Stimulated activated CD8-positive, alpha-beta memory T cell treated with anti-CD3 and anti-CD28 coated beads, Interleukin-4, amount 100 ng/mL, for 48 hours (primary cell): ENCODE results near the gene EVC.
"Not testable (repeated sequence)": the region's sequence is repeated elsewhere in the genome, so short reads cannot be mapped to it uniquely, and the experiment has no call there.

ENCODE experiments used
- DNase-seq: peaks from one replicate; pipeline ENCODE4 v3.0.0-alpha.2; 2020

Gene EVC

GRCh38 chr4:5708449-5709206 lies 2.4 kb upstream of the EVC start, which contains the start of gene EVC2:
Gene EVC2 (minus strand): TSS chr4:5708559. CDS start chr4:5708513, 46 bp downstream.
- peak; percentile 64 for DNase-seq

- DNase-seq: no peak
These were observed 1.8 kb upstream of the EVC start for GRCh38 chr4:5709207-5709575.

DNA sequence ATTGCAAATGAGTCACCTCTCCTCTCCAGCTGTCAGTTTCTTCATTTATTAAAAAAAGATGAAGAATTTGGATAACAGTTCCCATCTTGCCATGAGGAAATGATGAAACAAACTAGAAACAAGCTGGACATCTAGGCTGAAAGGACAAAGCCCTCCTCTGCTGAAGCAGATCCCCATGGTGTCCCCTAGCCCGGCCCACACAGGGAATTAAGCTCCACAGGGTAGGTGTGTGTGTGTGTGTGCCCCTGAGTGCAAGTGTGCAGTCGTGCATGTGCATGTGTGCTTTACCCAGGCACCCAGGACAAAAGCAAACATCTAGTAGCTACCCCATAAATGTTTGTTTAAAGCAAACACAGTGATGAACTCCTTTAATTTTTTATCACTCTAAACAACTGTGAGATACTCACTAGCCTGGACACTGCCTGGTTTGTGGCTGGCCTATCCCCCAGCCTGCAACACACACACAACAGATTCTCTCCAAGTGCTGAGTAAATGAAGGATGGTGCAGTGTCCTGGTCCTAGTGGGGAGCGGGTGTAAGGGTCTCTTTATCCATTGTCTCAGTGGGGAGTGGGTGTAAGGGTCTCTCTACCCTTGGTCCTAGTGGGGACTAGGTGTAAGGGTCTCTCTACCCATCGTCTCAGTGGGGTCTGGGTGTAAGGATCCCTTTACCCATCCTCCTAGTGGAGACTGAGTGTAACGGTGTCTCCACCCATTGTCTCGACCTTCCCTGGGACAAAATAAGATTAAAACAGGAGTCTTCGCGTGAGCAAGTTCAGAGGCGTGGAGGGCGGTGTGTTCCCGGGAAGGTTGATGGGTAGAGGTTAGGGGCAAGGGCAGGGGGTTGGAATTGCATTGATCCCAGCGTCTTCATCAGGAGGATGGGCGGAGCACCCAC lies 688 bp upstream of the EVC start:
- no peak for DNase-seq

GRCh38 chr4:5711479-5712184 lies 631 bp downstream of the EVC start:
- peak; percentile 30 for DNase-seq

GRCh38 chr4:5712517-5712916 lies 1.5 kb downstream of the EVC start:
- DNase-seq: peak; percentile 54

- DNase-seq: no peak
These were observed 1.9 kb downstream of the EVC start for GRCh38 chr4:5712931-5713330.

- DNase-seq: no peak
These were observed 2.9 kb downstream of the EVC start for GRCh38 chr4:5713861-5714260.

GRCh38 chr4:5715357-5715756 lies 4.4 kb downstream of the EVC start:
- no peak for DNase-seq

DNA sequence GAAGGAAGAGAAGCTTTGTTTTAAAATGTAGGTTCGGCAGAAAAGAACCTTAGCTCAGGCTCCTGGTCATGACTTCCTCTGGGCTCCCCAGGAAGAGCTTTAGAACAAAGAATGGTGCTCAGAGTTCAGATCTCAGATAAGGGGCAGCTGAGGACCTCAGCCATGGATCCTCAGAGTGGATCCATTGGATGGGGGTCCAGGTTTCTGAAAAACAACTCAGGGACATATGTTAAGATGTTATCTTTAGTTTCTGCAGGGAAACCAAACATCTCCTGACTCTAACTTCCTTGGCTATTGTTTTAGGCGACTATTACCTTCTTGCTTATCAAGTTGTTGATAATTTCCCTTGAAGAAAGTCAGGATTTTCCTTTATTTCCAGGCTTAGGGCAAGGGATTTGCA lies 5.4 kb downstream of the EVC start:
- DNase-seq: no peak

DNA sequence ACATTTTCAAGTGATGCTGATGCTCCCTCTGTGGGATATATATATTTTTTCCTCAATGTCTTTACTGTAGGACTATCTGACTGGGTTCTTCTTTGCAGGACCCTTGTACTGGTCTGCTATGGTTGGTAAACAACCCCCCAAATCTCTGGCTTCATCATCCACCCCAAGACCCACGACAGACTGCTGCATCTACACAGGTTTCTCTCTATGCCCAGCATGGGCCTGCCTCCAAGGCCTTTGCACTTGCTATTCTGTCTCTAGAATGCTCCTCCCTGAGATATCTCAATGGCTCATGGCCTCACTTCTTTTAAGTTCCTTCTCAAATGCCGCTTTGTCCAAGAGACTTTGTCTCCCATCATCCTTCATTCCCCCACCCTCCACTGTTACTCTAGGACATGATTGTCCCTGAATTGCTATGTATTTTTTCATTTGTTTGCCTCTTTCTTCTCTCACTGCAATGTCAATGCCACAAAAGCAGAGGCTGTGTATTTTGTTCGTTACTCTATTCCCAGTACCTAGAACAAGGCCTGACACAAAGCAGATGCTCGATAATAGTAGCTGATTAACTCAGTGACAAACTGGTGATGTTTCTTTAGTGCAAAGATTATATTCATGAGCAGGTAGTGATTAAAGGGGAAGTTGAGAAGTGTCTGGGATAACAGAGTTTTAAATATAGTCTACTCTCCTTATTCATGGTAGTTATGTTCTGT lies 6.6 kb downstream of the EVC start:
- no peak for DNase-seq

GRCh38 chr4:5718411-5718810 lies 7.4 kb downstream of the EVC start:
- no peak for DNase-seq

GRCh38 chr4:5719350-5720055 lies 8.5 kb downstream of the EVC start:
- DNase-seq: no peak

DNA sequence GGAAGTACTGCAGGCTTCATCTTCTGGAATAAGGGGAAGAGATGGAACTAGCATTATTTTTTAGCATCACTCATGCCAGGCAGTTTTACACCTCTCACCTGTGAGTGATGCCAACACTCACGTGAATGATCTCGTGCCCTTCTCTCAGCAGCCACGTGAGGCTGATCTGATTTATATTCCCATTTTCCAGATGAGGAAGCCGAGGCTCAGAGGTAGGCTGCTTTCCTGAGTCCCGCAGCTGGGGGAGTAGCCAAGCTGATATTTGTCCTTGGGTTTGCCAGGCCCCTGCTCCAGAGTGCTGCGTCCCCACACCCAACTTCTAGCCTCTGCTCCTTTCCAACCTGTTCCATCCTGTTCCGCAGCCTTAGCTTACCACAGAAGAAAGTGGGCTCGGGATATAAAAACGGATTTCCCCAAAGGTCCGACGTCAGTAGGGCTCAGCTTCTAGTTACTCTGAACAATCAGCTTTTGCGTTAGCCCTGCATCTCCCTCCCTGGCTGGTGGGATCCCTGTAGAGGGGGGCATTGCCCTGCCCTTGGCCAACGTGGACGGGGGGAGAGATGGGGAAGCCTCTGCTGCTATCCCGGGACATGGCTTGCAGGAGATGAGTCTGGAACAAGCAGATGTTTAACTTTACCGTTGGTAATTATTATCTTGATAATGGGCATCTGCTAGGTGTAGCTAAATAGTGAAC lies 9.3 kb downstream of the EVC start:
- no peak for DNase-seq

GRCh38 chr4:5720980-5721379 lies 10.0 kb downstream of the EVC start:
- DNase-seq: no peak

- DNase-seq: no peak
These were observed 10.9 kb downstream of the EVC start for GRCh38 chr4:5721923-5722322.

DNA sequence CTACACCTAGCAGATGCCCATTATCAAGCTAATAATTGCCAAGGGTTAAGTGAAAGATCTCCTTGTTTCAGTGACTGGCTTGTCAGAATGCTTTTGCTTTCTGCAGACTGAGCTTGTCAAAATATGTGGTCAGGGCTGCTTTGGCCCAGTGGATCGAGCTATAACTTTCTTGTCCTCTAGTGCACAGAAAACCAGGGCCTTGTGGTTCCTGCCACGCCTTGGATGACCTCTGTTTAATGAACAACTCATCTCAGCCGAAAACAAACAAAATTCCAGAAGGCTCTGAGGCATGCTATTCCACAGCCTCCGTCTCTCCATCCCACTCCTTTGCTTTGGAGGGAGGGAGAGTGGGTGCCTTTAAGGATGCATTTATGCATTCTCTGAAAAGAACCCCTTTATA lies 11.3 kb downstream of the EVC start:
- no peak for DNase-seq

DNA sequence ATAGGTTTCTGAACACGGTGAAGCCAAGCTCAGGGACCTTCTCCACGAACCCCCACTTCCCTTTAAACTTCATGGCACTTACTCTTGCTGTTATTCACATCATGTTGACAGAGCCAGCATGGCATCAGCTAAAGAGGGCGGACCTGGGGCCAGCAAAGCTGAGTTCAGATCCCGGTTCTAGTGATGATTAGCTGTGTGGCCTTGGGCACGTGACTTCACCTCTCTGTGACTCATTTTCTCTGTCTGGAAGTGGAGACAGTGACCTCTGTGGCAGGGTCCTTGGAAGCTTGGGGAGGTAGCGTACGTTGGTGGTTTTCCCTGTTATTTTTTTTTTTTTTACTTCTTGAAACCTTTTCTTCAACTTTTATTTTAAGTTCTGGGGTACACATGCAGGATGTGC lies 13.4 kb downstream of the EVC start:
- no peak for DNase-seq

DNA sequence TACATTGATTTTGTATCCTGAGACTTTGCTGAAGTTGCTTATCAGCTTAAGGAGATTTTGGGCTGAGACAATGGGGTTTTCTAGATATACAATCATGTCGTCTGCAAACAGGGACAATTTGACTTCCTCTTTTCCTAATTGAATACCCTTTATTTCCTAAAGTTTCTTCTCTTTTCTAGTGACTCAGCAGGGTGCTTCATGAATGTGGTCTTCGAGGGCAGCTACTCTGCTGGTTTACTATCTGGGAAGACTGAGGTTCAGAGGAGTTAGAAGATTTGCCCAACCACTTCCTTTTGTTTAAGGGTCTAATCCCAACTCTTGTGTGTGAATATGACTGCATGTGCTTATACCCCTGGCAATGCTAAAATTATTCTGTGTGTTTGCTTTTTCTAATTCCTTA lies 17.4 kb downstream of the EVC start:
- not testable (repeated sequence) for DNase-seq

DNA sequence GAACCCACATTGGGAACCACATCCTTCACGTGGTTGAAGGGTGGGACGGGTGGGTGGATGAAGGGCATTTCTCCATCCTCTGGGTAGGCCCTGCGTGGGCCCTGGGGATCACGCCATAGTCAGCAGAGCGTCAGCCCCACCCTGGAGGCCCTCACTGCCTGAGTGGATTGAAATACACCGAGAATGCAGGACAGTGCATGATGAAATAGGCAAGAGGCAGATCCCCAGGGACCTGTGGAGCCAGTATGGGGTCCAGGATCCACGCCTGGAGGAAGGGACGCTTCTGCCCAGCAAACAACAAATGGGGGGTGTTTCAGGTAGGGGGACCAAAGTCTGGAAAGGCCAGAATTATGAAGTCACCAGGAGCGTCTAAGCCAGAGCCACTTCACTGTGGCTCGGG lies 19.4 kb downstream of the EVC start:
- DNase-seq: no peak

DNA sequence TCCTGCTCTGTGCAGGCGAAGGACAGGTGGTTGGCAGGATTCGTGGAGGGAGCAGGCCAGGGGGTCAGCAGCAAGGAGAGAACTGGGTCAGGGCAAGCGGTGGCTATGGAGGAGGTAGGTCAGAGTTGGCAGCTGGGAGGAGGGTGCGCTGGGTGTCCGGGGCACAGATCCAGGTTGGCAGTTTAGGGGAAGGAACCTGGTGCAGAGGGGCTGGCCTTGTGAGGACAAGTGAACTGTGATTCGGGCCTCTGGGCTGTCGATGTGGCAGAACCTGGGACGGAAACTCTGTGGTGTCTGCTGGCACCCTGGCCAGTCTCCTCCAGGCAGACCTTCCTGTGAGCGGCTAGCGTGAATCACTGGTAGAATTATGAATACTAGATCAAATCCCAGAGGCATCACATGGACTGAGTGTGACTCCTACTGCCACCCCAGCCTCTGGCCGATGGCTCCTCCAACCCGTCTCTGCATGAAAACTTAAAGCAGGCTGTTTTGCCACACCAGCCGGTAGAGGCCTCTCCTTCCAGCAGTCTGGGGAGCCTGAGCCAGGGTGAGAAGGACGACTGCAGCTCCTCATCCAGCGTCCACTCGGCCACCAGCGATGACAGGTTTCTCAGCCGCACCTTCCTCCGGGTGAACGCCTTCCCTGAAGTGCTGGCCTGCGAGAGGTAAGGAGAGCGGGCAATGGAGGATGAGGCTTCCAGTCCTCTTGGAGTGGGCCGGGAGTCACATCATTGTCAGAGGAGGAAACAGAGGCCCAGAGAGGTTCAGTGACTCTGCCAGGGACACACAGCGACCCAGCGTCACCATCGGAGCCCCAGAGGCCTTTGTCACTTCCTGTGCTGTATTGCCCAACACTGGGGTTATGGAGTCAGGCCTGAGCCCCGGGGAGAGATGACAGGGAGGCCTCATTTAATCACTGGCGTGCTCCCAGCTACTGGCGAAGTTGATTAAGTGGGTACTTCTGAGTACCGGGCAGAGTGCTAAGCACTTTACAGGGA lies 20.3 kb downstream of the EVC start:
- DNase-seq: no peak
